Right renal pelvis (tissue), 4 donors: Measurements from ENCODE around the gene TMEM138. TPM values are rescaled to one million over a fixed set of nuclear protein-coding genes. Genes with fewer than 3 reads are reported as not detected.

Experiments used
- DNase-seq, 4 donors: peaks; one replicate each; pipeline ENCODE4 v3.0.0-alpha.2; 2013; ENCODE audit warnings: low read depth in 4 of 4, low spot score in 3 of 4, missing footprints in 1 of 4
- polyA plus RNA-seq, 4 donors: library from polyadenylated mRNA; unstranded; fragments of 120-200 nt; gene quantifications; one replicate each; pipeline ENCODE4 v1.2.1, GENCODE V29; 2013; ENCODE audit not compliant: insufficient read length in 4 of 4

Gene TMEM138
- polyA plus RNA-seq, 4 donors: 40.1 to 46.2 (median 43.9) TPM

GRCh38 chr11:61340979-61341378 lies 21.2 kb upstream of the TMEM138 start:
- no peak for DNase-seq

- no peak for DNase-seq
These were observed 20.5 kb upstream of the TMEM138 start for GRCh38 chr11:61341706-61342105.

GRCh38 chr11:61342207-61342803 lies 19.9 kb upstream of the TMEM138 start:
- no peak for DNase-seq

GRCh38 chr11:61343792-61344745 lies 18.1 kb upstream of the TMEM138 start:
- DNase-seq: no peak

- no peak for DNase-seq
These were observed 17.0 kb upstream of the TMEM138 start for GRCh38 chr11:61345170-61345610.

GRCh38 chr11:61345954-61346843 lies 16.0 kb upstream of the TMEM138 start:
- no peak for DNase-seq

DNA sequence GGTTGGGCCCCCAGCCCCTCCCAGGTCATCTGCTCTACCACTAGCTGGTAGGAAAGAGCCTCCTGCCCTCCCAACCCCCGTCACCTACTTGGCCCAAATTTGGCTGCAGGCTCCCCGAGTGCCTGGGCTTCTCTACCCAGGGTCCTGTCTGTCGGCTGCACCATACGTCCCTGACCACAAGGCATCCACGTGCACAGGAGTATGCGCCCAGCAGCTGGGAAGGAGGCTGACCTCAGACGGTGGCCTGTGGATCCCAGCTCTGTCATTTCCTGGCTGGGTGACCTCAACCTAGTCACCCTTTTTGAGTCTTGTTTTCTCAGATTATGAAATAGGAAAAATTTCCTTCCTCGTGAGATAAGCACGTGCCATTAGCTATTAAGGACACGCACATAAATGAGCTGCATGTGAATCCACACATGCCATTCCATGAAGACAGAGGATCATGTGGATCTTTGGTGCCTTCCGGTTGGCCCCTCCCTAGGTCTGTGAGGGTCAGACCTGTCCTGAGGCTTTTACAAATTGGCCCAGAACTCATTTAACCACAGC lies 14.2 kb upstream of the TMEM138 start:
- no peak for DNase-seq

DNA sequence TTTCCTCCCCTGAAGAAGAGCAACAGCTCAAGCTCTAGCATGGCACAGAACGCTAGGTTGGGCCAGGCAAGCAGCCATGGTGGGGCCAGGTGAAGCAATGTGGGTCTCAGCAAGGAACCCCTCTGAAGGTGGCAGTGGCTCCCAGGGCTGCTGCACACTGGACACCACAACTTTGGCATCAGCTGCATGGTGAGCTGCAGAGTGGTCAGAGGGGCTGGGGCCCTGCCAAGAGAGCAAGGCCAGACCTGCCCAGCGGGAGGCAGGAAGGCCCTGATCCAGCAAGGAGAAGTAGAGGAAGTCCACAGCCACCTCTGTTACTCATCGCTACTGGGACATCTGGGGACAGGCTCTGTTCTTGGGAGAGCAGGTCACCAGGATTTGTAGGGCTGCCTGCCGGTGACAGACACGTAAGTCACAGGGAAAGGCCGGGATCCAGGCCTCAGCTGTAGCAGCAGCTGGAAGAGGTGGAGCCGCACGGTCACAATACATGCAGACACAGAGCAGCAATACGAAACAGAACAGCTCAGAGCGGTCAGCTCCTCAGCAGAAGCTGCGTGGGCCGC lies 12.9 kb upstream of the TMEM138 start:
- DNase-seq: no peak

DNA sequence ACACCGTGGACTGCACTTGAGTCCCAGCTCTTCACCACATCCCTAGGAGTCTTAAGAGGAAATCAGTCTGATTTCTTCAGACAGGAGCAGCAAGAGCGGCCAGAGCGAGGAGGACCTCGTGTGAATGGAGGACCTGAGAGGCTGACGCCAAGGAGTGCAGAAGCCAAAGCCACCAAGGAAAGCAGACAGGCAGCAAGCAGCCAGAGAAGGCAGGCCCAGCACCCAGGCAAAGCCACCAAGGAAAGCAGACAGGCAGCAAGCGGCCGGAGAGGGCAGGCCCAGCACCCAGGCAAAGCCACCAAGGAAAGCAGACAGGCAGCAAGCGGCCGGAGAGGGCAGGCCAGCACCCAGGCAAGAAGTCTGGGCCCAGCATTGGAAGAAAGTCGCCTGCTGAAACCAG lies 12.3 kb upstream of the TMEM138 start:
- no peak for DNase-seq

GRCh38 chr11:61350336-61350735 lies 11.8 kb upstream of the TMEM138 start:
- DNase-seq: no peak

DNA sequence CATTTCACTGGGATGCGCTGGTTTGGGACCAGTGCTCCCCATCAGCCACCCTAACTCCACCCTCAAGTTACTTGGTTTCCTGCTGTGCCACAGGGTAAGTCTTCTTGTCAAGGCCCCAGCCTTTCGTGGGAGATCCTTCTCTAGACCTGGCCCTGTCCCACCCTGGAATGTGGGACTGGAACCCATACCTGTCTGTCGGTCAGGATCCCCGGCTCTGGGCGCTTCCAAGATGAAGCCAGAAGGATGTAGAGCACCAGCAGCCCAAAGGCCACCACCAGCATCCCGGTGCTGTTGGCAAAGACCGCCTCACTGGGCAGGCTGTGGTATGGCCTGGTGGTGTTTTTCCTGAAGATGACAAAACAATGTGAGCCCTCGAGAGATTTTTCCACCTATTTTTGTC lies 11.4 kb upstream of the TMEM138 start:
- no peak for DNase-seq

- no peak for DNase-seq
These were observed 10.1 kb upstream of the TMEM138 start for GRCh38 chr11:61352038-61352437.

GRCh38 chr11:61353131-61354067 lies 8.8 kb upstream of the TMEM138 start:
- DNase-seq: no peak

GRCh38 chr11:61354208-61354607 lies 8.0 kb upstream of the TMEM138 start:
- no peak for DNase-seq

- no peak for DNase-seq
These were observed 5.5 kb upstream of the TMEM138 start for GRCh38 chr11:61356706-61357105.

DNA sequence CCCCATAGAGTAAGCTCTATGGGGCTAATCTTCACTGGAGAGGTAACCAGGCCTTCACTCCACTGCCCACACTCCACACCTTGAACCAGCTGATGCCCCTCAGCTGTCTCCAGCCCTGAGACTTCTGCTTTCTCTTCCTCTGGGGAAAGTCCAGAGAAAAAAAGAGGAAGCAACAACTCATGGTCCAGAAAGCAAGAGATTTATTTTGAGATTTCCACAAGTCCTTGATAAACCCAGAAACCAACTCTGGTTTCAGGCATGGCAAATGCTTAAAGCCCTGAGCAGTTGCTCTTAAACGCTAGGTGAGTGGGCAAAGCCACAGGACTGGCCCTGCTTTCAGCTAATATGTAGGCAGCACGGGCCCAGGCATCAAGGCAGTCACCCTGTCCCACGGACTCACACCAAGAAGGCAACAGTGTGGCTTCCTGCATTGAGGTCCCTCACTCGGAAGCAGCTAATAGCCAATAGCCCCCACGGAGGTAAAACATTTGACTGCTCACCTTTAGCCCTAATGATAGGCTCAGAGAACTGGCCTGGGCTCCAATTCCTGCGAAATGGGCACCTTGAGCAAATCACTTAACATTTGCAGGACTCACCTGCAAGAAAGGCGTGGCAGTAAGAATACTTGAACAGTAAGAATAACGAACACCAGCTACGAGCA lies 4.8 kb upstream of the TMEM138 start:
- DNase-seq: no peak

DNA sequence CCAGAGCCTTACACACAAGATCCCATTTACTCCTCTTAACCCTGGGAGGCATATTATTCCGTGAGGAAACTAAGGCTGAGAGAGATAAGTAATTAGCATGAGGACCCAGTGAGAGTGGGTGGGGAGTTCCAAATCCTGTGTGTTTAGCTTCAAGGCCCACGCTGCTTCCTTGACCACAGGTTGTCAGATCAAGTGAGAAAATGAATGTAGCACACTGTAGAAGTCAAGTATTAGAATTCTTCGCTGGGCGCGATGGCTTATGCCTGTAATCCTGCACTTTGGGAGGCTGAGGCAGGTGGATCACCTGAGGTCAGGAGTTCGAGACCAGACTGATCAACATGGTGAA lies 4.3 kb upstream of the TMEM138 start:
- DNase-seq: no peak

- no peak for DNase-seq
These were observed 3.6 kb upstream of the TMEM138 start for GRCh38 chr11:61358566-61358965.

DNA sequence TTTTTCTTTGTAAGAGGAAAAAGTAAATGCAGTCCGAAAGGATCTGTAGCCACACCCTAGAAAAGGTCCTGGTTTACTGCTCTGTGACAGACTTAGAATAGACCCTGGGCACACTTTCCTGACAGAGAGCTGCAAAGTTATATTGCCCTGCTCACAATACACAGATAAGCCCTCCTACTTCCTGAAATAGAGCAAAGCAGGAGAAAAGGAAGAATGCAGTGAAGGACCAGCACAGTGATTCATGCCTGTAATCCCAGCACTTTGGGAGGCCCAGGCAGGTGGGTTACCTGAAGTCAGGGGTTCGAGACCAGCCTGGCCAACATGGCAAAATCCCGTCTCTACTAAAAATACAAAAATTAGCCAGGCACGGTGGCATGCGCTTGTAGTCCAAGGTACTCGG lies 2.7 kb upstream of the TMEM138 start:
- DNase-seq: no peak
